Fibroblast of villous mesenchyme (primary cell): Measurements from ENCODE around the gene NME2. TPM values are rescaled to one million over a fixed set of nuclear protein-coding genes. Genes with fewer than 3 reads are reported as not detected.

Experiments
- DNase-seq: peaks from one replicate; pipeline ENCODE4 v3.0.0-alpha.2; 2010; ENCODE audit warnings: low read depth
- H3K4me3 ChIP-seq: 2 replicates; pipeline ENCODE4 v1.5.1; 2011; ENCODE audit warnings: low read depth, mild to moderate bottlenecking, low read length
- total RNA-seq: library from RNA; depleted of rRNA; stranded (reverse); fragments of >200 nt; gene quantifications from 2 replicates; pipeline ENCODE4 v1.2.3, GENCODE V29; 2012
- TF ChIP-seq, protein P1 (sequence below): IDR thresholded peaks from 2 replicates; pipeline ENCODE4 v1.5.1; 2012; ENCODE audit warnings: low read depth, mild to moderate bottlenecking, low read length; ENCODE audit not compliant: insufficient read depth

Gene NME2
- total RNA-seq, 1 donor: 438 TPM

- no peak for DNase-seq
- TF ChIP-seq, protein P1, sequence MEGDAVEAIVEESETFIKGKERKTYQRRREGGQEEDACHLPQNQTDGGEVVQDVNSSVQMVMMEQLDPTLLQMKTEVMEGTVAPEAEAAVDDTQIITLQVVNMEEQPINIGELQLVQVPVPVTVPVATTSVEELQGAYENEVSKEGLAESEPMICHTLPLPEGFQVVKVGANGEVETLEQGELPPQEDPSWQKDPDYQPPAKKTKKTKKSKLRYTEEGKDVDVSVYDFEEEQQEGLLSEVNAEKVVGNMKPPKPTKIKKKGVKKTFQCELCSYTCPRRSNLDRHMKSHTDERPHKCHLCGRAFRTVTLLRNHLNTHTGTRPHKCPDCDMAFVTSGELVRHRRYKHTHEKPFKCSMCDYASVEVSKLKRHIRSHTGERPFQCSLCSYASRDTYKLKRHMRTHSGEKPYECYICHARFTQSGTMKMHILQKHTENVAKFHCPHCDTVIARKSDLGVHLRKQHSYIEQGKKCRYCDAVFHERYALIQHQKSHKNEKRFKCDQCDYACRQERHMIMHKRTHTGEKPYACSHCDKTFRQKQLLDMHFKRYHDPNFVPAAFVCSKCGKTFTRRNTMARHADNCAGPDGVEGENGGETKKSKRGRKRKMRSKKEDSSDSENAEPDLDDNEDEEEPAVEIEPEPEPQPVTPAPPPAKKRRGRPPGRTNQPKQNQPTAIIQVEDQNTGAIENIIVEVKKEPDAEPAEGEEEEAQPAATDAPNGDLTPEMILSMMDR: no peak
- no peak overlapping the region for H3K4me3 ChIP-seq
These were observed 23.6 kb upstream of the NME2 start for GRCh38 chr17:51142597-51142996.

DNA sequence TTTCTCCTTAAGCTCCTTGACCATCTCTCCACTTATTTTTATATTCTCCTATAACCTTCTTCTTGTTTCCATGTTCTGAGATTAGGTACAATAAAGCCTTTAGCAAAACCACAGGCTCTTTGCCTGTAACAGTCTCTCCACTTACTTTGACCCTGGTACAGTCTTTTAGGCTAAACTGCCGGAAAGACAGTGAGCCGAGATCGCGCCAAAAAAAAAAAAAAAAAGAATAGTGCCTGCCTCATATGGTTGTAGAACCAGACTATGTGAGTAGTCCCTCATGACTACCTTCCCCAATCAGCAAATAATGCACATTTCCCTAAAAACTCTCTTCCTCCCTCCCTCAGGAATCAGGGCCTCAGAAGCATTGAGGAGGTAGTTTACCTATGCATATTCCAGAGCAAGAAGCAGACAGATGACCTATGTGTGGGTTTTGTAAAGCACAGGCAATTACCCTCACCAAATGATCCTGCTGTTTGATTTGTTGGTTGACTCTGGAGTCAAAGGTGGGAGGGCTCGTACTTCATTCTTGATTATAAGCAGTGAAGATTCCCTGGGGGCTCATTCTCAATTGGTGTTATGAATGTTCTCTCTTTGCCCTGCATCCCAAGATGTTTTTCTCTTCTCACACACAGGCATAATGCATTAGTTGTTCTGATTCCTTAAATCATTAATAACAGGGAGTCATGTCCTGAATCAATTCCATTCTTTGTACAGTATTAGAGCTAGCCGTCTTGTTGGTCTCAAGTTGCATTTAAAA lies 21.8 kb upstream of the NME2 start:
- DNase-seq: no peak
- TF ChIP-seq, protein P1: no peak
- H3K4me3 ChIP-seq: no peak overlapping the region

DNA sequence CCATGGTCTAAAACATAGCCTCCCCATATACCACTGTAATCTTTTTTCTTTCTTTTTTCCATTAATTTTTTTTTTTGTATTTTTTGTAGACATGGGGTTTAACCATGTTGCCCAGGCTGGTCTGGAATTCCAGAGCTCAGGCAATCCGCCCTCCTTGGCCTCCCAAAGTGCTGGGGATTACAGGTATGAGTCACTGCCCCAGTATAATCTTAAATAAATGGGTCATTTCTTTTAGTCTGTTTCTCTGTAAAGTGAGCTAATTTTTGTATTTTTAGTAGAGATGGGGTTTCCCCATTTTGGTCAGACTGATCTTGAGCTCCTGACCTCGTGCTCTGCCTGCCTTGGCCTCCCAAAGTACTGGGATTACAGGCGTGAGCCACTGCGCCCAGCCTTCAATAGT lies 18.6 kb upstream of the NME2 start:
- H3K4me3 ChIP-seq: no peak overlapping the region
- DNase-seq: peak; percentile 39
- TF ChIP-seq, protein P1: no peak

DNA sequence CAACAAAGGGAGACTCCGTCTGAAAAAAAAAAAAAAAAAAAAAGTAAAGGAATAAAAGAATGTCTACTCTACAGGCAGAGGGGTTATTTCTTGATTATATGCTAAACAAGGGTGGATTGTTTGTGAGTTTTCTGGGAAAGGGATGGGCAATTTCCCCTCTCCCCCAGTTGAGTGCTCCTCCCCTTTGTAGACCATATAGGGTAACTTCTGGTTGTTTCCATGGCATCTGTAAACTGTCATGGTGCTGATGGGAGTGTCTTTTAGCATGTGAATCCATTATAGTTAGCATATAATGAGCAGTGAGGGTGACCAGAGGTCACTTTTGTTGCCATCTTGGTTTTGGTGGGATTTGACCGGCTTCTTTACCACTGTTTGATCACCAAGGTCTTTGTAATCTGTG lies 17.0 kb upstream of the NME2 start:
- H3K4me3 ChIP-seq: no peak overlapping the region
- DNase-seq: no peak
- TF ChIP-seq, protein P1: no peak

DNA sequence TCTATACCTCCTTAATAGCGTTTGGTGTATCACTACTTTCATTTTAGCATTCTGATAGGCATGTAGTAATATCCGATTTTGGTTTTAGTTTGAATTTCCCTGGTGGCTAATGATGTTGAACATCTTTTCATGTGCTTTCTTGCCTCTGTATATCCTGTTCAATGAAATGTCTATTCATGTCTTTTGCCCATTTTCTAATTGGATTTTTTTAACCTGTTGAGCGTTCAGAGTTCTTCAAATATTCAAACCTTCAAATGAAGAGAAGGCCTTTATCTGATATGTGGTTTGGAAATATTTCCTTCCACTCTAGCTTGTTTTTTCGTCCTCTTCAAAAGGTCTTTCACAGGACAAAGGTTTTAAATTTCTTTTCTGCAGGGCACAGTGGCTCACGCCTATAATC lies 15.3 kb upstream of the NME2 start:
- DNase-seq: no peak
- TF ChIP-seq, protein P1: no peak

GRCh38 chr17:51152766-51153209 lies 13.4 kb upstream of the NME2 start:
- peak overlapping the region; percentile 69 for H3K4me3 ChIP-seq
- DNase-seq: peak; percentile 60
- TF ChIP-seq, protein P1: no peak

More for the DNA sequence above, 15.3 kb upstream of the NME2 start:
- H3K4me3 ChIP-seq: no peak overlapping the region
